ENCODE results near the gene MCOLN2. TPM values are rescaled to one million over a fixed set of nuclear protein-coding genes. Genes with fewer than 3 reads are reported as not detected.
"Not testable (repeated sequence)": the region's sequence is repeated elsewhere in the genome, so short reads cannot be mapped to it uniquely, and the experiment has no call there.

The MCOLN2 gene
- total and polyA plus RNA-seq, 2 donors (not counting 1 experiment from before 2014, with no cell fraction given): 23.9 to 25.8 TPM

- CTCF ChIA-PET; H2AFZ ChIP-seq (ENCODE audit: insufficient read depth, low read depth, low read length, poor library complexity, severe bottlenecking); H3K4me3 ChIP-seq (ENCODE audit: control extremely low read depth in 1 of 5, extremely low read depth in 1 of 5, insufficient read depth in 1 of 5, low read depth in 2 of 5, low read length in 4 of 5); H3K79me2 ChIP-seq (ENCODE audit: control insufficient read depth, insufficient read depth, low read length); ATAC-seq (ENCODE audit: low read depth); H3K27ac ChIP-seq (ENCODE audit: low read length in 2 of 2); H3K9me3 ChIP-seq (ENCODE audit: control extremely low read depth in 1 of 3, control insufficient read depth in 2 of 3, insufficient read depth in 1 of 3, low read length in 2 of 3); H4K20me1 ChIP-seq (ENCODE audit: control insufficient read depth, insufficient read depth, low read length, poor library complexity, severe bottlenecking); H3K27me3 ChIP-seq (replicated peaks in 1 of 4; ENCODE audit: control extremely low read depth in 1 of 4, control insufficient read depth in 3 of 4, insufficient read depth in 4 of 4, low read length in 3 of 4); H3K36me3 ChIP-seq (replicated peaks in 1 of 2; ENCODE audit: control extremely low read depth in 1 of 2, control insufficient read depth in 1 of 2, extremely low read depth in 1 of 2, insufficient read depth in 2 of 2, low read length in 1 of 2); H3K4me2 ChIP-seq (replicated peaks; ENCODE audit: low read depth, low read length, poor library complexity, severe bottlenecking); H3K9ac ChIP-seq (ENCODE audit: low read length); H3K4me1 ChIP-seq (ENCODE audit: control insufficient read depth in 2 of 2, insufficient read depth in 2 of 2, low read length in 2 of 2); H3K9me3 Mint-ChIP-seq (ENCODE audit: insufficient read depth); H3K4me1 Mint-ChIP-seq; POLR2A ChIA-PET; DNase-seq; H3K4me3 Mint-ChIP-seq; H3K27ac Mint-ChIP-seq; intact Hi-C loops (cut with micrococcal nuclease): not testable (repeated sequence)
- H3K27me3 Mint-ChIP-seq: peaks cover 33% of the 10 kb centered on the region
- 100% methylated on average over 1 of the region's 4 CpGs for WGBS (ENCODE audit: insufficient coverage)
Observed at GRCh38 chr1:84908746-84909464, 88.0 kb downstream of the MCOLN2 start.

- Histone ChIP-seq H3K79me2 (ENCODE audit: control insufficient read depth, insufficient read depth, low read length) (no peaks in the 10 kb centered on the region), H2AFZ (ENCODE audit: insufficient read depth, low read depth, low read length, poor library complexity, severe bottlenecking) (no peak overlapping the region), H3K4me2 (replicated peaks; ENCODE audit: low read depth, low read length, poor library complexity, severe bottlenecking) (no peak overlapping the region), H3K4me1 (ENCODE audit: control insufficient read depth in 2 of 2, insufficient read depth in 2 of 2, low read length in 2 of 2) (no peaks in the 10 kb centered on the region), H4K20me1 (ENCODE audit: control insufficient read depth, insufficient read depth, low read length, poor library complexity, severe bottlenecking) (no peaks in the 10 kb centered on the region), H3K9me3 (ENCODE audit: control extremely low read depth in 1 of 3, control insufficient read depth in 2 of 3, insufficient read depth in 1 of 3, low read length in 2 of 3) (peaks cover 0 to 3% (median 0%) of the 10 kb centered on the region in 3 donors), H3K9ac (ENCODE audit: low read length) (no peak overlapping the region), H3K4me3 (ENCODE audit: control extremely low read depth in 1 of 5, extremely low read depth in 1 of 5, insufficient read depth in 1 of 5, low read depth in 2 of 5, low read length in 4 of 5) (no peak overlapping the region), H3K27ac (ENCODE audit: low read length in 2 of 2) (no peak overlapping the region), H3K27me3 (replicated peaks in 1 of 4; ENCODE audit: control extremely low read depth in 1 of 4, control insufficient read depth in 3 of 4, insufficient read depth in 4 of 4, low read length in 3 of 4) (peaks cover 0 to 3% (median 0%) of the 10 kb centered on the region in 4 experiments), H3K36me3 (replicated peaks in 1 of 2; ENCODE audit: control extremely low read depth in 1 of 2, control insufficient read depth in 1 of 2, extremely low read depth in 1 of 2, insufficient read depth in 2 of 2, low read length in 1 of 2) (no peaks in the 10 kb centered on the region)
- H3K27me3 Mint-ChIP-seq: peaks cover 26% of the 10 kb centered on the region
- TF ChIP-seq CTCF (IDR thresholded peaks at IDR 0.05): no peak
- no peak for TF ChIP-seq EZH2 (IDR thresholded peaks at IDR 0.05; ENCODE audit: borderline replicate concordance, insufficient read depth, low read depth, low read length, poor library complexity, severe bottlenecking)
- no peak overlapping the region for H3K4me3 Mint-ChIP-seq
- DNase-seq: no peak
- no peak overlapping the region for H3K27ac Mint-ChIP-seq
- ATAC-seq (ENCODE audit: low read depth): no peak
- CTCF ChIA-PET: no interaction called here
- peaks cover 8% of the 10 kb centered on the region for H3K9me3 Mint-ChIP-seq (ENCODE audit: insufficient read depth)
- POLR2A ChIA-PET: no interaction called here
- intact Hi-C loops (cut with micrococcal nuclease): no loop called here
- H3K4me1 Mint-ChIP-seq: no peaks in the 10 kb centered on the region
- WGBS (ENCODE audit: insufficient coverage): 88% methylated on average over 5 of the region's 6 CpGs
Observed at GRCh38 chr1:84907095-84907827, 89.7 kb downstream of the MCOLN2 start.

GRCh38 chr1:84902727-84903126, 94.2 kb downstream of the MCOLN2 start:
- H3K9ac ChIP-seq (ENCODE audit: low read length); H3K9me3 Mint-ChIP-seq (ENCODE audit: insufficient read depth); ATAC-seq (ENCODE audit: low read depth); H3K4me3 ChIP-seq (ENCODE audit: control extremely low read depth in 1 of 5, extremely low read depth in 1 of 5, insufficient read depth in 1 of 5, low read depth in 2 of 5, low read length in 4 of 5); H3K79me2 ChIP-seq (ENCODE audit: control insufficient read depth, insufficient read depth, low read length); H3K27ac ChIP-seq (ENCODE audit: low read length in 2 of 2); H3K4me1 Mint-ChIP-seq; H3K27me3 ChIP-seq (replicated peaks in 1 of 4; ENCODE audit: control extremely low read depth in 1 of 4, control insufficient read depth in 3 of 4, insufficient read depth in 4 of 4, low read length in 3 of 4); H3K4me2 ChIP-seq (replicated peaks; ENCODE audit: low read depth, low read length, poor library complexity, severe bottlenecking); POLR2A ChIA-PET; DNase-seq; H3K4me3 Mint-ChIP-seq; H3K4me1 ChIP-seq (ENCODE audit: control insufficient read depth in 2 of 2, insufficient read depth in 2 of 2, low read length in 2 of 2); H2AFZ ChIP-seq (ENCODE audit: insufficient read depth, low read depth, low read length, poor library complexity, severe bottlenecking); H4K20me1 ChIP-seq (ENCODE audit: control insufficient read depth, insufficient read depth, low read length, poor library complexity, severe bottlenecking); CTCF ChIA-PET; H3K9me3 ChIP-seq (ENCODE audit: control extremely low read depth in 1 of 3, control insufficient read depth in 2 of 3, insufficient read depth in 1 of 3, low read length in 2 of 3); H3K27ac Mint-ChIP-seq; H3K36me3 ChIP-seq (replicated peaks in 1 of 2; ENCODE audit: control extremely low read depth in 1 of 2, control insufficient read depth in 1 of 2, extremely low read depth in 1 of 2, insufficient read depth in 2 of 2, low read length in 1 of 2); intact Hi-C loops (cut with micrococcal nuclease): not testable (repeated sequence)
- H3K27me3 Mint-ChIP-seq: peaks cover 21% of the 10 kb centered on the region
- 80% methylated on average over 5 of the region's 7 CpGs for WGBS (ENCODE audit: insufficient coverage)

All from B cell (primary cell).